NCI-H82 treated with DMSO at 0.1 percent for 48 hours (cell line): Measurements from ENCODE around the gene DOCK1.
"Not testable (repeated sequence)": the region's sequence is repeated elsewhere in the genome, so short reads cannot be mapped to it uniquely, and the experiment has no call there.

Experiments
- DNase-seq: peaks from one replicate; lab custom pipeline; 2025; ENCODE audit not compliant: unreplicated experiment; lab: John Stamatoyannopoulos, UW

DOCK1 gene

GRCh38 chr10:126904818-126905701, at the start of gene DOCK1:
Gene DOCK1, plus strand, starts transcription at chr10:126905428. Its CDS starts 90 bp downstream, at chr10:126905518.
- no peak for DNase-seq

- no peak for DNase-seq
These were observed 47.9 kb upstream of the DOCK1 start for GRCh38 chr10:126857178-126857806.

GRCh38 chr10:126867567-126868365, 37.5 kb upstream of the DOCK1 start:
- no peak for DNase-seq

- DNase-seq: no peak
These were observed 36.9 kb upstream of the DOCK1 start for GRCh38 chr10:126868371-126868770.

- no peak for DNase-seq
These were observed 33.1 kb upstream of the DOCK1 start for GRCh38 chr10:126872135-126872534.

- no peak for DNase-seq
These were observed 32.5 kb upstream of the DOCK1 start for GRCh38 chr10:126872768-126873167.

GRCh38 chr10:126876456-126876855, 28.8 kb upstream of the DOCK1 start:
- DNase-seq: no peak

GRCh38 chr10:126877390-126877789, 27.8 kb upstream of the DOCK1 start:
- no peak for DNase-seq

GRCh38 chr10:126878594-126878993, 26.6 kb upstream of the DOCK1 start:
- no peak for DNase-seq

GRCh38 chr10:126880926-126881325, 24.3 kb upstream of the DOCK1 start:
- DNase-seq: no peak

- DNase-seq: not testable (repeated sequence)
These were observed 23.2 kb upstream of the DOCK1 start for GRCh38 chr10:126882055-126882454.

- not testable (repeated sequence) for DNase-seq
These were observed 16.8 kb upstream of the DOCK1 start for GRCh38 chr10:126888436-126888835.

- no peak for DNase-seq
These were observed 15.8 kb upstream of the DOCK1 start for GRCh38 chr10:126889421-126889820.

GRCh38 chr10:126890797-126891196, 14.4 kb upstream of the DOCK1 start:
- not testable (repeated sequence) for DNase-seq

- no peak for DNase-seq
These were observed 12.7 kb upstream of the DOCK1 start for GRCh38 chr10:126892226-126893175.

GRCh38 chr10:126893206-126893605, 12.0 kb upstream of the DOCK1 start:
- DNase-seq: no peak

GRCh38 chr10:126893841-126894240, 11.4 kb upstream of the DOCK1 start:
- no peak for DNase-seq

- DNase-seq: no peak
These were observed 9.9 kb upstream of the DOCK1 start for GRCh38 chr10:126895214-126895781.

GRCh38 chr10:126898460-126898859, 6.8 kb upstream of the DOCK1 start:
- DNase-seq: no peak

- DNase-seq: not testable (repeated sequence)
These were observed 5.7 kb upstream of the DOCK1 start for GRCh38 chr10:126899529-126899928.
